HCT116 (cell line): Measurements from ENCODE around the gene PEX6.

Experiments used
- EGR1 ChIP-seq: IDR thresholded peaks from 2 replicates; pipeline ENCODE4 v1.6.1; 2012; ENCODE audit warnings: low read depth
- EZH2 ChIP-seq: fragments of 200-600 bp; sonication (generic); IDR thresholded peaks from 2 replicates; pipeline ENCODE4 v1.6.1; 2017; ENCODE audit warnings: antibody characterized with exemption, mixed run types
- EZH2phosphoT487 ChIP-seq: fragments of 200-600 bp; IDR thresholded peaks from 2 replicates; pipeline ENCODE4 v1.6.1; 2018; ENCODE audit warnings: antibody characterized with exemption, borderline replicate concordance
- FOSL1 ChIP-seq: IDR thresholded peaks from 2 replicates; pipeline ENCODE4 v1.6.1; 2012; ENCODE audit warnings: low read depth
- JUND ChIP-seq: IDR thresholded peaks from 2 replicates; pipeline ENCODE4 v1.6.1; 2012
- POLR2A ChIP-seq: IDR thresholded peaks from 2 replicates; pipeline ENCODE4 v1.7.0; 2011; ENCODE audit warnings: borderline replicate concordance; ENCODE audit not compliant: insufficient read depth, insufficient read length; ENCODE audit errors: extremely low read depth
- RAD21 ChIP-seq: IDR thresholded peaks from 2 replicates; pipeline ENCODE4 v1.6.1; 2012; ENCODE audit warnings: low read depth, mild to moderate bottlenecking
- SP1 ChIP-seq: IDR thresholded peaks from 2 replicates; pipeline ENCODE4 v1.6.1; 2012; ENCODE audit warnings: low read depth
- SRF ChIP-seq: IDR thresholded peaks from 2 replicates; pipeline ENCODE4 v1.6.1; 2012; ENCODE audit warnings: low read depth
- ZFX ChIP-seq: fragments of 450-650 bp; IDR thresholded peaks from 2 replicates; pipeline ENCODE4 v1.6.1; 2017
- ZNF274 ChIP-seq: fragments of 200-500 bp; sonication (Bioruptor generic); IDR thresholded peaks from 2 replicates; pipeline ENCODE4 v1.6.1; 2014; ENCODE audit warnings: mild to moderate bottlenecking, low read depth, low read length, inconsistent platforms
- TF ChIP-seq, protein P1 (sequence below), 3 experiments: fragments of 200-600 bp in 1 of 3; sonication (generic) in 1 of 3; IDR thresholded peaks in 2 of 3; conservative IDR thresholded peaks in 1 of 3; 2 replicates each; pipeline ENCODE4 v1.5.1; 2012 to 2017; ENCODE audit warnings: low read depth in 2 of 3, low read length in 2 of 3, antibody characterized with exemption in 1 of 3, borderline replicate concordance in 1 of 3, control low read depth in 1 of 3, mild to moderate bottlenecking in 1 of 3, mixed read lengths in 1 of 3, mixed run types in 1 of 3, moderate library complexity in 1 of 3; ENCODE audit not compliant: insufficient read depth in 1 of 3
- TF ChIP-seq, protein P2 (sequence below): IDR thresholded peaks from 2 replicates; pipeline ENCODE4 v1.6.1; 2012
- TF ChIP-seq, protein P3 (sequence below): IDR thresholded peaks from 2 replicates; pipeline ENCODE4 v1.6.1; 2011; ENCODE audit warnings: mild to moderate bottlenecking, low read length, moderate library complexity; ENCODE audit not compliant: insufficient replicate concordance; ENCODE audit errors: extremely low read depth

DNA sequence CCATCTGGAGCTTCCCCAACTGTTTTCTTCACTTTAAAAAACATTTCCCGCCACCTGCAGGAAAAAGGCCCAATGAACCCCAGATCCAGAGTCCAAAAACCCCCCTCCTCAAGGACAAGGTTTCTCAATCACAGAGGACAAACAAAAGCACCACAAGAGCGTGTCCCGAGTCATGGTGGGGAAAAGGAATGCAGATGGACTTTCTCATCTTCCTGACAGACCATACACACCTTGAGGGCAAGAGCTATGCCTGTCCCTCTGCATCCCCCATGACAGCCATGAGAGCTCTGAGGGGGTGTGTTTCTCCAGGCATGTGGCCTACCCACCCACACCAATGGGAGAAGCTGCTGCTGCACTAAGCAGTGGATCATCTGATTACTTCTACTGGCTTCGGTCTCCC lies 9.0 kb downstream of the PEX6 start:
- TF ChIP-seq EZH2 (no peak), ZFX (no peak), EGR1 (no peak), RAD21 (no peak), SRF (no peak), EZH2phosphoT487 (no peak), SP1 (no peak), JUND (no peak), POLR2A (no peak), FOSL1 (no peak), ZNF274 (no peak)
- TF ChIP-seq, protein P1, sequence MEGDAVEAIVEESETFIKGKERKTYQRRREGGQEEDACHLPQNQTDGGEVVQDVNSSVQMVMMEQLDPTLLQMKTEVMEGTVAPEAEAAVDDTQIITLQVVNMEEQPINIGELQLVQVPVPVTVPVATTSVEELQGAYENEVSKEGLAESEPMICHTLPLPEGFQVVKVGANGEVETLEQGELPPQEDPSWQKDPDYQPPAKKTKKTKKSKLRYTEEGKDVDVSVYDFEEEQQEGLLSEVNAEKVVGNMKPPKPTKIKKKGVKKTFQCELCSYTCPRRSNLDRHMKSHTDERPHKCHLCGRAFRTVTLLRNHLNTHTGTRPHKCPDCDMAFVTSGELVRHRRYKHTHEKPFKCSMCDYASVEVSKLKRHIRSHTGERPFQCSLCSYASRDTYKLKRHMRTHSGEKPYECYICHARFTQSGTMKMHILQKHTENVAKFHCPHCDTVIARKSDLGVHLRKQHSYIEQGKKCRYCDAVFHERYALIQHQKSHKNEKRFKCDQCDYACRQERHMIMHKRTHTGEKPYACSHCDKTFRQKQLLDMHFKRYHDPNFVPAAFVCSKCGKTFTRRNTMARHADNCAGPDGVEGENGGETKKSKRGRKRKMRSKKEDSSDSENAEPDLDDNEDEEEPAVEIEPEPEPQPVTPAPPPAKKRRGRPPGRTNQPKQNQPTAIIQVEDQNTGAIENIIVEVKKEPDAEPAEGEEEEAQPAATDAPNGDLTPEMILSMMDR (IDR thresholded peaks at IDR 0.05 in 2 of 3, conservative IDR thresholded peaks at IDR 0.05 in 1 of 3; ENCODE audit: borderline replicate concordance in 1 of 3, insufficient read depth in 1 of 3, low read depth in 2 of 3, low read length in 2 of 3): no peak
- TF ChIP-seq, protein P2, sequence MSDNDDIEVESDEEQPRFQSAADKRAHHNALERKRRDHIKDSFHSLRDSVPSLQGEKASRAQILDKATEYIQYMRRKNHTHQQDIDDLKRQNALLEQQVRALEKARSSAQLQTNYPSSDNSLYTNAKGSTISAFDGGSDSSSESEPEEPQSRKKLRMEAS: no peak
- TF ChIP-seq, protein P3, sequence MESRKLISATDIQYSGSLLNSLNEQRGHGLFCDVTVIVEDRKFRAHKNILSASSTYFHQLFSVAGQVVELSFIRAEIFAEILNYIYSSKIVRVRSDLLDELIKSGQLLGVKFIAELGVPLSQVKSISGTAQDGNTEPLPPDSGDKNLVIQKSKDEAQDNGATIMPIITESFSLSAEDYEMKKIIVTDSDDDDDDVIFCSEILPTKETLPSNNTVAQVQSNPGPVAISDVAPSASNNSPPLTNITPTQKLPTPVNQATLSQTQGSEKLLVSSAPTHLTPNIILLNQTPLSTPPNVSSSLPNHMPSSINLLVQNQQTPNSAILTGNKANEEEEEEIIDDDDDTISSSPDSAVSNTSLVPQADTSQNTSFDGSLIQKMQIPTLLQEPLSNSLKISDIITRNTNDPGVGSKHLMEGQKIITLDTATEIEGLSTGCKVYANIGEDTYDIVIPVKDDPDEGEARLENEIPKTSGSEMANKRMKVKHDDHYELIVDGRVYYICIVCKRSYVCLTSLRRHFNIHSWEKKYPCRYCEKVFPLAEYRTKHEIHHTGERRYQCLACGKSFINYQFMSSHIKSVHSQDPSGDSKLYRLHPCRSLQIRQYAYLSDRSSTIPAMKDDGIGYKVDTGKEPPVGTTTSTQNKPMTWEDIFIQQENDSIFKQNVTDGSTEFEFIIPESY: no peak
